Dendritic cell treated with granulocyte-macrophage colony-stimulating factor and Interleukin-4, amounts not matched to agents 40 ng/mL and 50 ng/mL, for 4 days (primary cell): ENCODE data around the gene RAB17.

Experiments used
- H3K27ac Mint-ChIP-seq: one replicate; pipeline ENCODE4 v1.8.0; 2022; ENCODE audit warnings: mild to moderate bottlenecking, mixed read lengths
- H3K27me3 Mint-ChIP-seq: one replicate; pipeline ENCODE4 v1.8.0; 2022; ENCODE audit warnings: mild to moderate bottlenecking, mixed read lengths
- H3K36me3 Mint-ChIP-seq: one replicate; pipeline ENCODE4 v1.8.0; 2022; ENCODE audit warnings: low read depth, mixed read lengths
- H3K4me1 Mint-ChIP-seq: one replicate; pipeline ENCODE4 v1.8.0; 2022; ENCODE audit warnings: low read depth, mixed read lengths
- H3K4me3 Mint-ChIP-seq: one replicate; pipeline ENCODE4 v1.8.0; 2022; ENCODE audit warnings: mild to moderate bottlenecking, moderate library complexity, mixed read lengths
- H3K9me3 Mint-ChIP-seq: one replicate; pipeline ENCODE4 v1.8.0; 2022; ENCODE audit warnings: mixed read lengths
- intact Hi-C: fragments of 100-400 bp; cut with micrococcal nuclease; formaldehyde crosslinking; loops from one replicate; pipeline ENCODE4 v1.15.0; 2022

Gene RAB17

GRCh38 chr2:237572021-237572741 is 18.4 kb downstream of the RAB17 start:
- Mint-ChIP-seq H3K4me1 (peaks cover 8% of the 10 kb centered on the region), H3K9me3 (no peaks in the 10 kb centered on the region), H3K27me3 (peaks cover 6% of the 10 kb centered on the region), H3K27ac (no peak overlapping the region), H3K4me3 (no peak overlapping the region), H3K36me3 (no peaks in the 10 kb centered on the region)
- intact Hi-C loops = loop anchor here (1.0 to 10.0 kb wide), 2 partner anchors 60 to 147 kb away; no protein-coding TSS in a partner anchor

- intact Hi-C loops = loop anchor here (10.0 kb wide), 1 partner anchor 147 kb away; no protein-coding TSS in a partner anchor
- H3K4me3 Mint-ChIP-seq = no peak overlapping the region
- H3K36me3 Mint-ChIP-seq = no peaks in the 10 kb centered on the region
- H3K4me1 Mint-ChIP-seq = peaks cover 8% of the 10 kb centered on the region
- no peaks in the 10 kb centered on the region for H3K9me3 Mint-ChIP-seq
- H3K27me3 Mint-ChIP-seq = peaks cover 6% of the 10 kb centered on the region
- H3K27ac Mint-ChIP-seq = no peak overlapping the region
Observed at GRCh38 chr2:237571551-237571950, 19.0 kb downstream of the RAB17 start.

- Mint-ChIP-seq H3K4me3 (no peak overlapping the region), H3K27ac (no peak overlapping the region), H3K4me1 (peaks cover 8% of the 10 kb centered on the region)
Observed at GRCh38 chr2:237570776-237571335, 19.7 kb downstream of the RAB17 start.

GRCh38 chr2:237569896-237570295 is 20.6 kb downstream of the RAB17 start:
- Mint-ChIP-seq H3K4me1 (peaks cover 8% of the 10 kb centered on the region), H3K27ac (no peak overlapping the region), H3K27me3 (peaks cover 4% of the 10 kb centered on the region), H3K4me3 (no peak overlapping the region), H3K36me3 (no peaks in the 10 kb centered on the region), H3K9me3 (no peaks in the 10 kb centered on the region)
- intact Hi-C loops = loop anchor here (10.0 kb wide), 1 partner anchor 145 kb away; no protein-coding TSS in a partner anchor

More at GRCh38 chr2:237570776-237571335, 19.7 kb downstream of the RAB17 start:
- Mint-ChIP-seq H3K36me3 (no peaks in the 10 kb centered on the region), H3K27me3 (peaks cover 4% of the 10 kb centered on the region), H3K9me3 (no peaks in the 10 kb centered on the region)
- intact Hi-C loops = loop anchor here (10.0 kb wide), 1 partner anchor 146 kb away; no protein-coding TSS in a partner anchor

- H3K9me3 Mint-ChIP-seq = no peaks in the 10 kb centered on the region
- intact Hi-C loops = no loop called here
Observed at GRCh38 chr2:237569041-237569440, 21.5 kb downstream of the RAB17 start.

GRCh38 chr2:237568121-237568660 is 22.3 kb downstream of the RAB17 start:
- Mint-ChIP-seq H3K36me3 (no peaks in the 10 kb centered on the region), H3K9me3 (no peaks in the 10 kb centered on the region)

More at GRCh38 chr2:237569041-237569440, 21.5 kb downstream of the RAB17 start:
- no peak overlapping the region for H3K27ac Mint-ChIP-seq
- H3K36me3 Mint-ChIP-seq = no peaks in the 10 kb centered on the region
- no peak overlapping the region for H3K4me3 Mint-ChIP-seq
- H3K27me3 Mint-ChIP-seq = peaks cover 5% of the 10 kb centered on the region
- H3K4me1 Mint-ChIP-seq = peaks cover 8% of the 10 kb centered on the region

GRCh38 chr2:237567276-237568029 is 23.1 kb downstream of the RAB17 start:
- no peaks in the 10 kb centered on the region for H3K9me3 Mint-ChIP-seq
- intact Hi-C loops = no loop called here
- no peak overlapping the region for H3K4me3 Mint-ChIP-seq
- no peaks in the 10 kb centered on the region for H3K36me3 Mint-ChIP-seq
- peaks cover 8% of the 10 kb centered on the region for H3K4me1 Mint-ChIP-seq
- peaks cover 5% of the 10 kb centered on the region for H3K27me3 Mint-ChIP-seq
- no peak overlapping the region for H3K27ac Mint-ChIP-seq

More at GRCh38 chr2:237568121-237568660, 22.3 kb downstream of the RAB17 start:
- intact Hi-C loops = no loop called here
- Mint-ChIP-seq H3K4me3 (no peak overlapping the region), H3K27me3 (peaks cover 5% of the 10 kb centered on the region), H3K4me1 (peaks cover 8% of the 10 kb centered on the region), H3K27ac (no peak overlapping the region)

- no peak within 1 kb of the TSS for H3K4me3 Mint-ChIP-seq
Observed at GRCh38 chr2:237566401-237567235, 23.9 kb downstream of the RAB17 start, which contains the start of gene PRLH. Gene PRLH (plus strand): TSS chr2:237566574. CDS start chr2:237566574, 0 bp downstream.

GRCh38 chr2:237565974-237566373 is 24.6 kb downstream of the RAB17 start:
- Mint-ChIP-seq H3K27me3 (peaks cover 2% of the 10 kb centered on the region), H3K27ac (no peak overlapping the region), H3K9me3 (no peaks in the 10 kb centered on the region), H3K36me3 (no peaks in the 10 kb centered on the region), H3K4me3 (no peak overlapping the region), H3K4me1 (no peaks in the 10 kb centered on the region)
- intact Hi-C loops = no loop called here

More at GRCh38 chr2:237566401-237567235, 23.9 kb downstream of the RAB17 start, which contains the start of gene PRLH:
- Mint-ChIP-seq H3K27ac (no peak within 1 kb of the TSS), H3K9me3 (no peaks in the 10 kb centered on the region), H3K36me3 (no peaks in the 10 kb centered on the region), H3K4me1 (peaks cover 1% of the 10 kb centered on the region), H3K27me3 (peaks cover 3% of the 10 kb centered on the region)
- intact Hi-C loops = no loop called here

- Mint-ChIP-seq H3K9me3 (no peaks in the 10 kb centered on the region), H3K36me3 (no peaks in the 10 kb centered on the region), H3K4me3 (no peak overlapping the region), H3K27ac (no peak overlapping the region), H3K27me3 (peaks cover 5% of the 10 kb centered on the region), H3K4me1 (no peaks in the 10 kb centered on the region)
- intact Hi-C loops = no loop called here
Observed at GRCh38 chr2:237564526-237565131, 25.9 kb downstream of the RAB17 start.

GRCh38 chr2:237563816-237564215 is 26.7 kb downstream of the RAB17 start:
- Mint-ChIP-seq H3K9me3 (no peaks in the 10 kb centered on the region), H3K27ac (no peak overlapping the region), H3K36me3 (no peaks in the 10 kb centered on the region), H3K27me3 (peaks cover 6% of the 10 kb centered on the region), H3K4me3 (no peak overlapping the region), H3K4me1 (no peaks in the 10 kb centered on the region)
- intact Hi-C loops = no loop called here

GRCh38 chr2:237561221-237561620 is 29.3 kb downstream of the RAB17 start:
- Mint-ChIP-seq H3K27ac (no peak overlapping the region), H3K4me3 (no peak overlapping the region), H3K4me1 (no peaks in the 10 kb centered on the region), H3K36me3 (no peaks in the 10 kb centered on the region), H3K9me3 (peaks cover 2% of the 10 kb centered on the region), H3K27me3 (peaks cover 12% of the 10 kb centered on the region)
- intact Hi-C loops = no loop called here
